COLO668 (cell line): ENCODE measurements around the gene COL11A1.
"Not testable (repeated sequence)": the region's sequence is repeated elsewhere in the genome, so short reads cannot be mapped to it uniquely, and the experiment has no call there.

ENCODE experiments used
- DNase-seq: peaks from one replicate; lab custom pipeline; 2025; ENCODE audit not compliant: unreplicated experiment; lab: John Stamatoyannopoulos, UW

COL11A1 gene

GRCh38 chr1:103087256-103087655, 21.1 kb downstream of the COL11A1 start:
- no peak for DNase-seq

DNA sequence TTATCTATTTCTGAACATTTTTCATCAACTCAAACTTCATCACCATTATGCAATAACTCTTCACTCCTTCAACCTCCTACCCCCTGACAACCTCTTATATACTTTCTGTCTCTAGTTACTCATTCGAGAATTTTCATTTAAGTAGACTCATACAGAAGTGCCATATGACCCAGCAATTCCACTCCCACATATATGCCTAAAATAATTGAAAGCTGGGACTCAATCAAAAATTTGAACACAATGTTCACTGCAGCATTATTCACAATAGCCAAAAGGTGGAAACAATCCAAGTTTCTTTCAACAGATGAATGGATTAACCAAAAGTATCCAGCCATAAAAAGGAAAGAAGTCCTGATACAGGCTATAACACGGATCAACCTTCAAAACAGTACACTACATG, 24.1 kb downstream of the COL11A1 start:
- DNase-seq, result no peak

- no peak for DNase-seq
Observed at GRCh38 chr1:103075316-103076000, 32.9 kb downstream of the COL11A1 start.

GRCh38 chr1:103074224-103074623, 34.1 kb downstream of the COL11A1 start:
- no peak for DNase-seq

DNA sequence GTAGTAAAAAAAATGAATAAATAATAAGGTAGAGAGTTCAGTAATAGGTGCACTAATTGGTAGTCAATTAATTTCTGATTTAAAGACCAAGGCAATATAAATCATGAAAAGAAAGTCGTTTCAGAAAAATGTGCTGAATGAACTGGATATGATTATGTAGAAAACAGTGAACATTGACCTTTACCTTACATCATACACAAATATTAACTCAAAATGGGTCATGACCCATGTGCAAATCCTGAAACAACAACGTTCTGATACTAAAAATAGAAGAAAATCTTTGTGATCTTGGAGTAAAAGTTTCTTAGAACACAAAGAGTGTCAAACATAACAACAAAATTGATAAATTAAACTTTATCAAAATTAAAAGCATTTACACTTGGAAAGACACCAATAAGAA, 39.1 kb downstream of the COL11A1 start:
- DNase-seq, result no peak

DNA sequence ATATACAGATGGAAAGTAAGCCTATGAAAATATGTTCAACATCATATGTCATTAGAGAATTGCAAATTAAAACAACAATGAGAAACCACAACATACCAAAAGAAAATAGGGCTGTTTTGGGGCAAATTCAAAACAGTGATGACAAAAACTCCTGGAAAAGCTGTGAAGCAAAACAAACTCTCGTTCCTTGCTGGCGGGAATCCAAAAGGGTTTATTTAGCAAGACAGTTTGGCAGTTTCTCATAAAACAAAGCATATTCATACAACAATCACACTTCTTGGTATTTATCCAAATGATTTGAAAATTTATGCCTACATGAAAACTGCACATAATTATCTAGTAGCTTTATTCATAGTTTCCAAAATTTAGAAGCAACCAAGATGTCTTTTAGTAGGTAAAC, 44.4 kb downstream of the COL11A1 start:
- no peak for DNase-seq

DNA sequence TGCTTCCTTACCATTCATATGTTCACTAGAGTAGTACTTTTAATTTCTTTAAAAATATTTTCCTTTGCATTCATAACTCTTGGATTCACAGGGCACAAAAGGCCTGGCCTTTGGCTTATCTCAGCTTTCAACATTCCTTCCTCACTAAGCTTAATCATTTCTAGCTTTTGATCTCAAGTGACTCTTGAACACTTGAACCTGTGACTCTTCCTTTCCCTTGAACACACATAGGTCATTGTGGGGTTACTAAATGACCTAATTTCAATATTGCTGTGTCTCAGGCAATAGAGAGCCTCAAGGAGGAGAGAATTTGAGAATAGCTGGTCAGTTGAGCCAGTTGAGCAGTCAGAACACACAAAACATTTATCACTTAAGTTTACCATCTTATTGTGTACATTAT, 49.9 kb downstream of the COL11A1 start:
- no peak for DNase-seq

DNA sequence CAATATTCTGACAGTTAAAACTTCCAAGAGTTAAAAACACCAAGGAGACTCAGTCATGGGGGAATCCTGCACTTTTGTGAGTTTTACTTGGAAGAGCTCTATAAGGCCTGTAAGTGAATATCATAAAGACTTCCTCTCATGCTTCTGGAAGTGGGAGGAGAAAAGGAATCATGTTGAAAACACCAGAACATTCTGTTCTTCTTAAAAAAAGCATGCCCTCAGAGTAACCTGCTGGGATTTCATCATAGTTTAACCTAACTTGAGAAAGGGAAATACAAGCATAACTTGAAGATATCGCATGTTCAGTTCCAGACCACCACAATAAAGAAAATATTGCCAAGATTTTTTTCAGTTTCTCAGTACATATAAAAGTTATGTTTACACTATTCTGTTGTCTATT, 51.9 kb downstream of the COL11A1 start:
- DNase-seq, result no peak

- DNase-seq, result not testable (repeated sequence)
Observed at GRCh38 chr1:103028110-103028509, 80.2 kb downstream of the COL11A1 start.

DNA sequence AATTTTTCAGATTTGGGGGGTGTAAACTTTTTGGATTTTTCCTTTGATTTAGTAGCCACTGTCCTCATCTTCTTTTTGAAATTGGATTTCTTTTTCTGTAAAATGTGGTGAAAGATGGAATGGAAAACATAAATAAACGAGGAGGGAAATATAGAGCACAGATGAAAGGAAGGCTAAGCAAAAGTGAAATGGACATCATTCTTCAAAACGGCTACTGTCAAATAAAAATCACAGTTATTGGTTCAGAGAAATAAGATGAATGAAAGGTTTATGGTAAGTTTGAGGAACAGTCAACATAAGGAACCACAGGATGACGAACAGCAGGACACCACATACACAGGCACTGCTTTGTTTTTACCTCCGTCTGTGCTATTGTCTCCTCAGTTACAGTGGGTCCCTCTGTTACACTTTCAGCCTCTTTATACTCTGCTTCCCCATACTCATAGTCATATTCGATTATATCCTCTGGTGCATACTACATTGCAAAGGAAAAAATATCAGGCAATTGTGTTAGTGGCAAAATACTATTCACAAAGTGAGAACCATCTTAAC, 82.4 kb downstream of the COL11A1 start:
- DNase-seq, result no peak

GRCh38 chr1:103024051-103024450, 84.3 kb downstream of the COL11A1 start:
- DNase-seq, result no peak

- DNase-seq, result no peak
Observed at GRCh38 chr1:103002005-103002404, 106.3 kb downstream of the COL11A1 start.

DNA sequence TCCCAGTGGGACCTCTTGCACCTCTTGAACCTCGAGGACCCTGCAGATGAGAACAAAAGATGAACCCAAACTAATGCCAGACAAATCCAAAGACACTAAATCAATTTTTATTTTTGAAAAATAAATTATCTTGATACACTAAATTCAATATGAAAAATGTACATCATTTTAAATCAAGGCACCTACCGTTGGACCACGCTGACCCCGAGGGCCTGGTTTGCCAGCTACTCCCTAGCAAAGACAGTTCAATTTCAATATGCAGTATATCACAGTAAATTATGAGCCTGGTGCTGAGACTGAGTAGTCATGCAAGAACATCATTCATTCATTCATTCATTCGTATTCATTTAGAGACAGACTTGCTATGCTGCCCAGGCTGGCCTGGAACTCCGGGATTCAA, 129.4 kb downstream of the COL11A1 start:
- DNase-seq, result no peak

GRCh38 chr1:102977292-102977691, 131.0 kb downstream of the COL11A1 start:
- DNase-seq, result no peak

DNA sequence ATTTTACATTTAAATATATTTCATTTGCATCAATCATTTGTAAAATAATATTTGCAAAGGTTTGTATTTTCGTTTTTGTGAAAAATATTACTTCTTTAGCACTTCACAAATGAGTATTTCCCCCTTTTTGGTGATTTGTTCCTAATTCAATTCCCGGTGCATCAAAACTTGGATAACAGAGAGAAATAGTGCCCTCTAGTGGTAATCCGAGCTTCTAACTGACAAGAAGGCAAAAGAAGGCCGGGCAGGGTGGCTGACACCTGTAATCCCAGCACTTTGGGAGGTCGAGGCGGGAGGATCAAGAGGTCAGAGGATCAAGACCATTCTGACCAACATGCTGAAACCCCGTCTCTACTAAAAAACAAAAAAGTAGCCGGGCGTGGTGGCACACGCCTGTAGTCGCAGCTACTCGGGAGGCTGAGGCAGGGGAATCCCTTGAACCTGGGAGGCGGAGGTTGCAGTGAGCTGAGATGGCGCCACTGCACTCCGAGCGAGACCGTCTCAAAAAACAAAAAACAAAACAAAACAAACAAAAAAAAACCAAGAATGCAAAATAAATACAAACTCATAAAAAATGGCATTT, 137.7 kb downstream of the COL11A1 start:
- peak; percentile 7 for DNase-seq

- no peak for DNase-seq
Observed at GRCh38 chr1:102967786-102968185, 140.5 kb downstream of the COL11A1 start.

- DNase-seq, result no peak
Observed at GRCh38 chr1:102961549-102961948, 146.8 kb downstream of the COL11A1 start.

DNA sequence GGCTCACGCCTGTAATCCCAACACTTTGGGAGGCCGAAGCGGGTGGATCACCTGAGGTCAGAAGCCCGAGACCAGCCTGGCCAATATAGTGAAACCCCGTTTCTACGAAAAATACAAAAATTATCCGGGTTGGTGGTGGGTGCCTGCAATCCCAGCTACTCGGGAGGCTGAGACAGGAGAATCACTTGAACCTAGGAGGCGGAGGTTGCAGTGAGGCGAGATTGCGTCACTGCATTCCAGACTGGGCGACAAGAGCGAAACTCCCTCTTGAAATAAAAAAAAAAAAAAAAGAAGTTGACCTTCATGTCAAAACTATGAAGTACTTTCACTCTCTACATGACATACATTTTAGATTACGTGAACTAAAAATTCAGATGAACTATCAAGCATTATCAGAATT, 153.7 kb downstream of the COL11A1 start:
- no peak for DNase-seq

GRCh38 chr1:102952400-102952799, 155.9 kb downstream of the COL11A1 start:
- no peak for DNase-seq

GRCh38 chr1:102942324-102942723, 166.0 kb downstream of the COL11A1 start:
- no peak for DNase-seq

GRCh38 chr1:102941366-102941947, 166.9 kb downstream of the COL11A1 start:
- no peak for DNase-seq

- no peak for DNase-seq
Observed at GRCh38 chr1:102937401-102937800, 170.9 kb downstream of the COL11A1 start.
